Breast epithelium (tissue), 3 donors: ENCODE measurements around the gene CLASP1.

Experiments used
- POLR2A ChIP-seq: fragments of 450-650 bp; IDR thresholded peaks from one replicate; pipeline ENCODE4 v1.6.1; 2016; ENCODE audit warnings: antibody characterized with exemption, mild to moderate bottlenecking, moderate library complexity
- POLR2AphosphoS5 ChIP-seq, 3 donors: sonication (generic); formaldehyde crosslinking; IDR thresholded peaks; one replicate each; pipeline ENCODE4 v1.6.1; 2017; ENCODE audit warnings: antibody characterized with exemption in 3 of 3
- TF ChIP-seq, protein P1 (sequence below), 3 donors: fragments of 450-650 bp; IDR thresholded peaks; one replicate each; pipeline ENCODE4 v1.5.1; 2016 to 2017; ENCODE audit warnings: antibody characterized with exemption in 3 of 3, mild to moderate bottlenecking in 3 of 3, moderate library complexity in 3 of 3

- TF ChIP-seq POLR2A (no peak), POLR2AphosphoS5 (IDR thresholded peaks at IDR 0.05) (no peak)
- TF ChIP-seq, protein P1, sequence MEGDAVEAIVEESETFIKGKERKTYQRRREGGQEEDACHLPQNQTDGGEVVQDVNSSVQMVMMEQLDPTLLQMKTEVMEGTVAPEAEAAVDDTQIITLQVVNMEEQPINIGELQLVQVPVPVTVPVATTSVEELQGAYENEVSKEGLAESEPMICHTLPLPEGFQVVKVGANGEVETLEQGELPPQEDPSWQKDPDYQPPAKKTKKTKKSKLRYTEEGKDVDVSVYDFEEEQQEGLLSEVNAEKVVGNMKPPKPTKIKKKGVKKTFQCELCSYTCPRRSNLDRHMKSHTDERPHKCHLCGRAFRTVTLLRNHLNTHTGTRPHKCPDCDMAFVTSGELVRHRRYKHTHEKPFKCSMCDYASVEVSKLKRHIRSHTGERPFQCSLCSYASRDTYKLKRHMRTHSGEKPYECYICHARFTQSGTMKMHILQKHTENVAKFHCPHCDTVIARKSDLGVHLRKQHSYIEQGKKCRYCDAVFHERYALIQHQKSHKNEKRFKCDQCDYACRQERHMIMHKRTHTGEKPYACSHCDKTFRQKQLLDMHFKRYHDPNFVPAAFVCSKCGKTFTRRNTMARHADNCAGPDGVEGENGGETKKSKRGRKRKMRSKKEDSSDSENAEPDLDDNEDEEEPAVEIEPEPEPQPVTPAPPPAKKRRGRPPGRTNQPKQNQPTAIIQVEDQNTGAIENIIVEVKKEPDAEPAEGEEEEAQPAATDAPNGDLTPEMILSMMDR (IDR thresholded peaks at IDR 0.05), result no peak
These were observed 3.8 kb upstream of the CLASP1 start for GRCh38 chr2:121653035-121653434.
